B cell (primary cell): ENCODE data around the gene MAD1L1. TPM values are rescaled to one million over a fixed set of nuclear protein-coding genes. Genes with fewer than 3 reads are reported as not detected.

Experiments
- ATAC-seq: fragments of 200-7000 bp; cut with Tn5 transposase; one replicate; pipeline ENCODE4 v1.10.0; 2021; ENCODE audit warnings: low read depth, mild to moderate bottlenecking, moderate number of reproducible peaks, moderate library complexity
- CTCF ChIA-PET: fragments of 350-600 bp; sonication (Branson Sonifier 250); formaldehyde crosslinking; loops from one replicate; lab custom pipeline; 2021; ENCODE audit warnings: antibody characterized with exemption, inconsistent platforms; lab: Charles Lee
- POLR2A ChIA-PET: fragments of 350-600 bp; sonication (Branson Sonifier 250); formaldehyde crosslinking; loops from one replicate; lab custom pipeline; 2021; ENCODE audit warnings: antibody characterized with exemption; lab: Charles Lee
- DNase-seq: peaks from one replicate; pipeline ENCODE4 v3.0.0; 2013
- H2AFZ ChIP-seq: 2 replicates; pipeline ENCODE4 v1.6.1; 2012; ENCODE audit warnings: mild to moderate bottlenecking, low read depth, low read length; ENCODE audit not compliant: insufficient read depth, poor library complexity, severe bottlenecking
- H3K27ac ChIP-seq, 2 donors: 1 replicate in 1 of 2; 2 replicates in 1 of 2; pipeline ENCODE4 v1.5.1; 2012 to 2013; ENCODE audit warnings: low read length in 2 of 2, mild to moderate bottlenecking in 2 of 2, moderate library complexity in 1 of 2
- H3K27me3 ChIP-seq, 4 experiments: fragments of 200-600 bp in 1 of 4; sonication (generic) in 1 of 4; replicated peaks in 1 of 4; 1 replicate in 2 of 4; 2 replicates in 2 of 4; pipeline versions ENCODE4 v1.6.1 to v1.7.0; 2013 to 2016; ENCODE audit warnings: low read length in 3 of 4, mild to moderate bottlenecking in 2 of 4, mixed read lengths in 1 of 4, moderate library complexity in 1 of 4; ENCODE audit not compliant: insufficient read depth in 4 of 4, control insufficient read depth in 3 of 4; ENCODE audit errors: control extremely low read depth in 1 of 4
- H3K36me3 ChIP-seq, 2 experiments: replicated peaks in 1 of 2; 1 replicate in 1 of 2; 2 replicates in 1 of 2; pipeline versions ENCODE4 v1.6.1 to v1.7.1; 2013; ENCODE audit warnings: low read length in 1 of 2; ENCODE audit not compliant: insufficient read depth in 2 of 2, control insufficient read depth in 1 of 2; ENCODE audit errors: control extremely low read depth in 1 of 2, extremely low read depth in 1 of 2
- H3K4me1 ChIP-seq, 2 donors: fragments of 200-600 bp in 1 of 2; sonication (generic) in 1 of 2; 1 replicate in 1 of 2; 2 replicates in 1 of 2; pipeline versions ENCODE4 v1.5.1 to v1.6.1; 2013 to 2017; ENCODE audit warnings: low read length in 2 of 2; ENCODE audit not compliant: control insufficient read depth in 2 of 2, insufficient read depth in 2 of 2
- H3K4me2 ChIP-seq: replicated peaks from 2 replicates; pipeline ENCODE3; 2012; ENCODE audit warnings: mild to moderate bottlenecking, low read depth, low read length; ENCODE audit not compliant: poor library complexity, severe bottlenecking
- H3K4me3 ChIP-seq, 5 experiments: fragments of 200-600 bp in 1 of 5; sonication (generic) in 1 of 5; 1 replicate in 3 of 5; 2 replicates in 2 of 5; pipeline versions ENCODE4 v1.5.1 to v1.7.0; 2011 to 2016; ENCODE audit warnings: low read length in 4 of 5, mild to moderate bottlenecking in 4 of 5, low read depth in 2 of 5, control low read depth in 1 of 5, moderate library complexity in 1 of 5; ENCODE audit not compliant: insufficient read depth in 1 of 5; ENCODE audit errors: control extremely low read depth in 1 of 5, extremely low read depth in 1 of 5
- H3K79me2 ChIP-seq: fragments of 200-600 bp; sonication (generic); one replicate; pipeline ENCODE4 v1.6.0; 2016; ENCODE audit warnings: low read length; ENCODE audit not compliant: control insufficient read depth, insufficient read depth
- H3K9ac ChIP-seq: fragments of 200-600 bp; sonication (generic); 2 replicates; pipeline ENCODE4 v1.6.1; 2017; ENCODE audit warnings: mild to moderate bottlenecking, low read length, moderate library complexity
- H3K9me3 ChIP-seq, 3 donors: one replicate each; pipeline versions ENCODE4 v1.6.1 to v1.7.1; 2013; ENCODE audit warnings: low read length in 2 of 3; ENCODE audit not compliant: control insufficient read depth in 2 of 3, insufficient read depth in 1 of 3; ENCODE audit errors: control extremely low read depth in 1 of 3
- H4K20me1 ChIP-seq: 2 replicates; pipeline ENCODE4 v1.6.0; 2012; ENCODE audit warnings: mild to moderate bottlenecking, low read length; ENCODE audit not compliant: insufficient read depth, control insufficient read depth, poor library complexity, severe bottlenecking
- H3K27ac Mint-ChIP-seq: one replicate; pipeline ENCODE4 v1.8.0; 2021; ENCODE audit warnings: mixed read lengths
- H3K27me3 Mint-ChIP-seq: one replicate; pipeline ENCODE4 v1.8.0; 2021; ENCODE audit warnings: mixed read lengths
- H3K4me1 Mint-ChIP-seq: one replicate; pipeline ENCODE4 v1.8.0; 2021; ENCODE audit warnings: mixed read lengths
- H3K4me3 Mint-ChIP-seq: one replicate; pipeline ENCODE4 v1.8.0; 2021; ENCODE audit warnings: mixed read lengths
- H3K9me3 Mint-ChIP-seq: one replicate; pipeline ENCODE4 v1.8.0; 2022; ENCODE audit warnings: mixed read lengths; ENCODE audit not compliant: insufficient read depth
- EZH2 ChIP-seq: IDR thresholded peaks from 2 replicates; pipeline ENCODE4 v1.6.1; 2012; ENCODE audit warnings: borderline replicate concordance, low read depth, mild to moderate bottlenecking, moderate library complexity, low read length; ENCODE audit not compliant: insufficient read depth, poor library complexity, severe bottlenecking
- WGBS: methylation state at CpG from one replicate; pipeline ENCODE4 v1.1.5; 2013; ENCODE audit warnings: missing lambda C conversion rate; ENCODE audit not compliant: insufficient coverage; 5-methylcytosine and 5-hydroxymethylcytosine counted together
- intact Hi-C: fragments of 100-400 bp; cut with micrococcal nuclease; formaldehyde crosslinking; loops from one replicate; pipeline ENCODE4 v1.10.0; 2022
- polyA plus RNA-seq: library from polyadenylated mRNA; depleted of rRNA; stranded (reverse); fragments of >200 nt; gene quantifications from 2 replicates; pipeline ENCODE4 v1.2.3, GENCODE V29; 2012
- total RNA-seq, 2 donors: library from RNA; stranded (reverse); fragments of 120-200 nt in 1 of 2; gene quantifications; 1 replicate in 1 of 2; 2 replicates in 1 of 2; pipeline versions ENCODE4 v1.2.3 to v1.2.4, GENCODE V29; 2013 to 2022
- TF ChIP-seq, protein P1 (sequence below): fragments of 200-600 bp; IDR thresholded peaks from one replicate; pipeline ENCODE4 v1.8.0; 2022; ENCODE audit warnings: antibody characterized with exemption, mild to moderate bottlenecking

Gene MAD1L1
- total and polyA plus RNA-seq, 2 donors (not counting 1 experiment from before 2014, with no cell fraction given) = 86.7 to 110 TPM

DNA sequence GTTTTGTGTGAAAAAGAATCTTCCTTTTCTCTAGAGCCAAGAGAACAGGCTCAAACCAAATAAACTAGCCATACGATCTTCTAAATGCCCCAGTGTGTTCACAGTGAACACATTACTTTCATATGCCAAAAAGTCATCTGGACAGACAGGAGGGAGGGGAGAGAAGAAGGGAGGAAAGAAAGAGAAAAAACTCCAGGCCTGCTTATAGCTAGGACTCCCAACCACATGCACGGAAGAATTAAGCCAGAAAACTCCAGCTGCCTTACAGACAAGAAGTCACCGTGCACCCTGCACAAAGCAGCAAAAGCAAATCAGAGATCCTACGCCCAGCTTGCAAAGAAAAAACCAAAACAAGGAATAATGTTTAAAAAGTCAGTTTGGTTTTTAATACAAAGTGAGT lies 47.2 kb upstream of the MAD1L1 start:
- intact Hi-C loops = no loop called here
- no peaks in the 10 kb centered on the region for H3K27me3 Mint-ChIP-seq
- POLR2A ChIA-PET = interaction anchor here (0.7 kb wide), 1 partner anchor 10 kb away, joined by 3 read pairs; no protein-coding TSS in a partner anchor
- H3K9me3 ChIP-seq = no peaks in the 10 kb centered on the region
- CTCF ChIA-PET = interaction anchor here (1.2 to 1.6 kb wide), 2 partner anchors 68 to 71 kb away, joined by 3 to 5 read pairs; no protein-coding TSS in a partner anchor
- no peak overlapping the region for H2AFZ ChIP-seq
- H3K79me2 ChIP-seq = peaks cover 74% of the 10 kb centered on the region
- TF ChIP-seq EZH2 = no peak
- TF ChIP-seq, protein P1, sequence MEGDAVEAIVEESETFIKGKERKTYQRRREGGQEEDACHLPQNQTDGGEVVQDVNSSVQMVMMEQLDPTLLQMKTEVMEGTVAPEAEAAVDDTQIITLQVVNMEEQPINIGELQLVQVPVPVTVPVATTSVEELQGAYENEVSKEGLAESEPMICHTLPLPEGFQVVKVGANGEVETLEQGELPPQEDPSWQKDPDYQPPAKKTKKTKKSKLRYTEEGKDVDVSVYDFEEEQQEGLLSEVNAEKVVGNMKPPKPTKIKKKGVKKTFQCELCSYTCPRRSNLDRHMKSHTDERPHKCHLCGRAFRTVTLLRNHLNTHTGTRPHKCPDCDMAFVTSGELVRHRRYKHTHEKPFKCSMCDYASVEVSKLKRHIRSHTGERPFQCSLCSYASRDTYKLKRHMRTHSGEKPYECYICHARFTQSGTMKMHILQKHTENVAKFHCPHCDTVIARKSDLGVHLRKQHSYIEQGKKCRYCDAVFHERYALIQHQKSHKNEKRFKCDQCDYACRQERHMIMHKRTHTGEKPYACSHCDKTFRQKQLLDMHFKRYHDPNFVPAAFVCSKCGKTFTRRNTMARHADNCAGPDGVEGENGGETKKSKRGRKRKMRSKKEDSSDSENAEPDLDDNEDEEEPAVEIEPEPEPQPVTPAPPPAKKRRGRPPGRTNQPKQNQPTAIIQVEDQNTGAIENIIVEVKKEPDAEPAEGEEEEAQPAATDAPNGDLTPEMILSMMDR = no peak
- no peak overlapping the region for H3K9ac ChIP-seq
- H3K27me3 ChIP-seq = no peaks in the 10 kb centered on the region
- H4K20me1 ChIP-seq = peaks cover 43% of the 10 kb centered on the region
- peak overlapping the region in 1 of 2 donors; percentile 47 for H3K27ac ChIP-seq
- peak overlapping the region; percentile 56 for H3K27ac Mint-ChIP-seq
- H3K4me3 Mint-ChIP-seq = no peak overlapping the region
- no peak for ATAC-seq
- no CpG with 5 or more reads among the region's 4 CpGs for WGBS
- no peak overlapping the region for H3K4me2 ChIP-seq
- H3K4me1 Mint-ChIP-seq = peaks cover 42% of the 10 kb centered on the region
- H3K9me3 Mint-ChIP-seq = no peaks in the 10 kb centered on the region
- no peaks in the 10 kb centered on the region for H3K4me1 ChIP-seq
- peaks cover 0 to 30% of the 10 kb centered on the region in 2 experiments for H3K36me3 ChIP-seq
- no peak for DNase-seq
- H3K4me3 ChIP-seq = no peak overlapping the region

DNA sequence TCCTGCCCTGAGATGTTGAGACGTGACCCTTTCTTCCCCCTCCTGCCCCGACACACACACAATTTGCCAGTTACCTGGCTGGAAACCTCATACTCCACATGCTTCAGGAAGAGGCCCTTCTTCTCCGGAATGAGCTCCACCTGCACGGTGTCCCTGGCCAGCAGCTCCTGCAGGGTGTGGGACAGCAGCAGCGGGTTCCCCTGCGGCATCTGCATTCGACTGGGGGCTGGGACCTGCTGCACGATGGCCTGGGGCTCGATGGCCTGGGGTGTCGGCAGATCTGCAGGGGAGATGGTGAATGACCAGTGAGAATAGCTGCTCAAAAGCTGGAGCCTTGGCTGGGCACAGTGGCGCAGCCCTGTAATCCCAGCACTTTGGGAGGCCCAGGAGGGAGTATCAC lies 45.3 kb upstream of the MAD1L1 start:
- intact Hi-C loops = no loop called here
- no peak overlapping the region for H3K4me3 Mint-ChIP-seq
- H3K9me3 Mint-ChIP-seq = no peaks in the 10 kb centered on the region
- Histone ChIP-seq H3K36me3 (peaks cover 0 to 35% of the 10 kb centered on the region in 2 experiments), H3K79me2 (peaks cover 55% of the 10 kb centered on the region), H3K27me3 (no peaks in the 10 kb centered on the region), H3K4me3 (no peak overlapping the region), H2AFZ (no peak overlapping the region), H3K9ac (no peak overlapping the region), H3K4me2 (no peak overlapping the region), H3K9me3 (peaks cover 0 to 3% (median 0%) of the 10 kb centered on the region in 3 donors), H3K27ac (no peak overlapping the region), H3K4me1 (no peaks in the 10 kb centered on the region), H4K20me1 (peaks cover 36% of the 10 kb centered on the region)
- no peak for ATAC-seq
- TF ChIP-seq, protein P1 = no peak
- no peak for TF ChIP-seq EZH2
- H3K27me3 Mint-ChIP-seq = no peaks in the 10 kb centered on the region
- WGBS = 97% methylated on average over 10 of the region's 11 CpGs
- no peak for DNase-seq
- H3K27ac Mint-ChIP-seq = no peak overlapping the region
- H3K4me1 Mint-ChIP-seq = peaks cover 31% of the 10 kb centered on the region
- POLR2A ChIA-PET = interaction anchor here (0.6 kb wide), 1 partner anchor 20 kb away, joined by 8 read pairs; no protein-coding TSS in a partner anchor
- CTCF ChIA-PET = no interaction called here
